ENCODE measurements around the gene MSRB3.

DNA sequence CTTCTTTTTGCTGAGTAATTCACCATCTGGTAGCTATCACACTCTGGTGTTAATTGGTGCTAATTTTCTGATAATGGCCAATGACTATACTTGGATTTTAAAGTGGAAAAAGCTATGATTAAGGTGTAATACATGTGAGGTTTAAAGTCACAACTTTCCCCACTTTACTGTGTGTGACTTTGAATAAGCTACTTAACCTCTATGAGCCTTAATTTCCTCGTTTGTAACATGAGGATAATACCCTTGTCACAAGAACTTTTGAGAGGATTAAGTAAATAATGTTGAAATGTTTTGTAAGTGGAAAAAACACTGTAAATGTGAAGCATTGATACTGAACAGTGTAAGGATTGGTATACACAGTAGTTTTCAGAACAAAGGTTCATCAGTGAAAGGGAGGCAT is 65.3 kb downstream of the MSRB3 start:
- TF ChIP-seq, protein P1, sequence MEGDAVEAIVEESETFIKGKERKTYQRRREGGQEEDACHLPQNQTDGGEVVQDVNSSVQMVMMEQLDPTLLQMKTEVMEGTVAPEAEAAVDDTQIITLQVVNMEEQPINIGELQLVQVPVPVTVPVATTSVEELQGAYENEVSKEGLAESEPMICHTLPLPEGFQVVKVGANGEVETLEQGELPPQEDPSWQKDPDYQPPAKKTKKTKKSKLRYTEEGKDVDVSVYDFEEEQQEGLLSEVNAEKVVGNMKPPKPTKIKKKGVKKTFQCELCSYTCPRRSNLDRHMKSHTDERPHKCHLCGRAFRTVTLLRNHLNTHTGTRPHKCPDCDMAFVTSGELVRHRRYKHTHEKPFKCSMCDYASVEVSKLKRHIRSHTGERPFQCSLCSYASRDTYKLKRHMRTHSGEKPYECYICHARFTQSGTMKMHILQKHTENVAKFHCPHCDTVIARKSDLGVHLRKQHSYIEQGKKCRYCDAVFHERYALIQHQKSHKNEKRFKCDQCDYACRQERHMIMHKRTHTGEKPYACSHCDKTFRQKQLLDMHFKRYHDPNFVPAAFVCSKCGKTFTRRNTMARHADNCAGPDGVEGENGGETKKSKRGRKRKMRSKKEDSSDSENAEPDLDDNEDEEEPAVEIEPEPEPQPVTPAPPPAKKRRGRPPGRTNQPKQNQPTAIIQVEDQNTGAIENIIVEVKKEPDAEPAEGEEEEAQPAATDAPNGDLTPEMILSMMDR (IDR thresholded peaks at IDR 0.05; ENCODE audit: insufficient read depth, low read length, poor library complexity, severe bottlenecking): no peak
- no peak for TF ChIP-seq EZH2phosphoT487 (conservative IDR thresholded peaks at IDR 0.05; ENCODE audit: low read length)
